ENCODE results near the gene B3GNT2.
A peak's percentile ranks its signal among the peaks of the same experiment; 100 is the strongest.
"Not testable (repeated sequence)": the region's sequence is repeated elsewhere in the genome, so short reads cannot be mapped to it uniquely, and the experiment has no call there.

The B3GNT2 gene

GRCh38 chr2:62238236-62238635 lies 42.3 kb downstream of the B3GNT2 start:
- no peak for DNase-seq (ENCODE audit: low spot score)

GRCh38 chr2:62240546-62240945 lies 44.6 kb downstream of the B3GNT2 start:
- DNase-seq (ENCODE audit: low spot score), result no peak

GRCh38 chr2:62243983-62244382 lies 48.1 kb downstream of the B3GNT2 start:
- DNase-seq (ENCODE audit: low spot score), result no peak

GRCh38 chr2:62248226-62248625 lies 52.3 kb downstream of the B3GNT2 start:
- DNase-seq (ENCODE audit: low spot score), result no peak

GRCh38 chr2:62250239-62250638 lies 54.3 kb downstream of the B3GNT2 start:
- no peak for DNase-seq (ENCODE audit: low spot score)

GRCh38 chr2:62254424-62255266 lies 58.7 kb downstream of the B3GNT2 start:
- DNase-seq (ENCODE audit: low spot score), result no peak

- DNase-seq (ENCODE audit: low spot score), result no peak
Measured at GRCh38 chr2:62257466-62257865, 61.6 kb downstream of the B3GNT2 start.

GRCh38 chr2:62263076-62263715 lies 67.3 kb downstream of the B3GNT2 start:
- no peak for DNase-seq (ENCODE audit: low spot score)

GRCh38 chr2:62264186-62264585 lies 68.3 kb downstream of the B3GNT2 start:
- DNase-seq (ENCODE audit: low spot score), result no peak

- DNase-seq (ENCODE audit: low spot score), result no peak
Measured at GRCh38 chr2:62265106-62265505, 69.2 kb downstream of the B3GNT2 start.

GRCh38 chr2:62266433-62267038 lies 70.6 kb downstream of the B3GNT2 start:
- DNase-seq (ENCODE audit: low spot score), result peak; percentile 43

- no peak for DNase-seq (ENCODE audit: low spot score)
Measured at GRCh38 chr2:62267696-62268095, 71.8 kb downstream of the B3GNT2 start.

GRCh38 chr2:62268681-62269188 lies 72.8 kb downstream of the B3GNT2 start:
- DNase-seq (ENCODE audit: low spot score), result not testable (repeated sequence)

GRCh38 chr2:62270728-62271127 lies 74.8 kb downstream of the B3GNT2 start:
- DNase-seq (ENCODE audit: low spot score), result no peak

All from iPS-NIHi11 (cell line).